HT-29 (cell line): ENCODE measurements around the gene ADAT1. TPM values are rescaled to one million over a fixed set of nuclear protein-coding genes. Genes with fewer than 3 reads are reported as not detected.
"Not testable (repeated sequence)": the region's sequence is repeated elsewhere in the genome, so short reads cannot be mapped to it uniquely, and the experiment has no call there.

ENCODE experiments used
- DNase-seq: peaks from one replicate; pipeline ENCODE4 v3.0.0-alpha.2; 2015; ENCODE audit warnings: low spot score
- total RNA-seq: library from RNA; depleted of rRNA; stranded (reverse); fragments of >200 nt; shearing (Covaris generic); gene quantifications from 2 replicates; pipeline ENCODE4 v1.2.3, GENCODE V29; 2014

ADAT1 gene
- total RNA-seq, 1 experiment from 2014 or later, result 45.0 TPM

GRCh38 chr16:75620326-75621169 lies 2.5 kb downstream of the ADAT1 start:
- no peak for DNase-seq

- DNase-seq, result no peak
Observed at GRCh38 chr16:75618780-75619179, 4.3 kb downstream of the ADAT1 start.

GRCh38 chr16:75617121-75617520 lies 6.0 kb downstream of the ADAT1 start:
- no peak for DNase-seq

- DNase-seq, result no peak
Observed at GRCh38 chr16:75616521-75617010, 6.5 kb downstream of the ADAT1 start.

GRCh38 chr16:75615619-75616018 lies 7.5 kb downstream of the ADAT1 start:
- no peak for DNase-seq

- no peak for DNase-seq
Observed at GRCh38 chr16:75614066-75614897, 8.8 kb downstream of the ADAT1 start.

GRCh38 chr16:75606507-75606906 lies 16.6 kb downstream of the ADAT1 start:
- DNase-seq, result no peak

- no peak for DNase-seq
Observed at GRCh38 chr16:75603241-75603640, 19.8 kb downstream of the ADAT1 start.

- DNase-seq, result no peak
Observed at GRCh38 chr16:75599452-75600277, 23.4 kb downstream of the ADAT1 start.

GRCh38 chr16:75593825-75594820 lies 29.0 kb downstream of the ADAT1 start:
- no peak for DNase-seq

GRCh38 chr16:75593308-75593707 lies 29.8 kb downstream of the ADAT1 start:
- DNase-seq, result no peak

- DNase-seq, result not testable (repeated sequence)
Observed at GRCh38 chr16:75591927-75592326, 31.2 kb downstream of the ADAT1 start.

- no peak for DNase-seq
Observed at GRCh38 chr16:75590920-75591843, 31.9 kb downstream of the ADAT1 start.

GRCh38 chr16:75589306-75589705 lies 33.8 kb downstream of the ADAT1 start:
- DNase-seq, result no peak

GRCh38 chr16:75588716-75589115 lies 34.4 kb downstream of the ADAT1 start:
- no peak for DNase-seq

- no peak for DNase-seq
Observed at GRCh38 chr16:75584108-75584507, 39.0 kb downstream of the ADAT1 start.

GRCh38 chr16:75579281-75579834 lies 43.7 kb downstream of the ADAT1 start:
- no peak for DNase-seq

- DNase-seq, result no peak
Observed at GRCh38 chr16:75578725-75579124, 44.4 kb downstream of the ADAT1 start.

- DNase-seq, result no peak
Observed at GRCh38 chr16:75578212-75578611, 44.9 kb downstream of the ADAT1 start.
